ENCODE results near the gene TSPEAR.
"Not testable (repeated sequence)": the region's sequence is repeated elsewhere in the genome, so short reads cannot be mapped to it uniquely, and the experiment has no call there.

The TSPEAR gene

DNA sequence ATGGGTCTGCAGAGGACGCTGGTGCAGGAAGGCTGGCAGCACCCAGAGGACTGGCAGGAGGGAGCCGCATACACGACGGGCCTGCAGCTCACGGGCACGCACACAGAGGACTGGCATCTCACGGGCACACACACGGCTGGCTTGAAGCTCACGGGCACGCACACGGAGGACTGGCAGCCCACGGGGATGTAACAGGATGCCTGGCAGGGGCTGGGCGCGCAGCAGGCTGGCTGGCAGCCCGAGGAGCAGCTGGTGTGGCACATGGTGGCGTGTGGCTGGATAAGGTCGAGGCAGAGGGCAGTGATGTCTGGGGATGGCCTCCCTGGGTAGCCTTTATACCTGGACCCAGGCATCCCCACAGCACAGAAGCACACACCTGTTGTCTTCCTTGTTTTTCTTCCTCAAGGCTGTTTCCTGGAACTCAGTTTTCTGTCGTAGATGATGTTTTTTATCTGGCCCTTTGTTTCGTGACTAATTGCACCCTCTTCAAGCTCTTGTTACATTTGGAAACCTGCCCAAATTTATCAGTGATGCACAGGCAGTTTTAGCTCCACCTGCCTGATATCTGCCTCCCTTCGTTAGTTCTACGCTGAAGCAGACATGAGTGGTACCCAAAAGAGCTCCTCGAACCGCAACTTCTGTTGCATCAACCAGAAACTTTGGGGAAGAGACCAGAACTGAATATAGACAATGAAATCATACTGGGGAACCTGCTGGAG, 29.4 kb downstream of the TSPEAR start, which contains the start of gene KRTAP12-1:
Gene KRTAP12-1, minus strand, starts transcription at position 303 of the 719 bp plus-strand sequence. Its CDS starts 40 bp downstream, at position 263.
- no peak for DNase-seq

DNA sequence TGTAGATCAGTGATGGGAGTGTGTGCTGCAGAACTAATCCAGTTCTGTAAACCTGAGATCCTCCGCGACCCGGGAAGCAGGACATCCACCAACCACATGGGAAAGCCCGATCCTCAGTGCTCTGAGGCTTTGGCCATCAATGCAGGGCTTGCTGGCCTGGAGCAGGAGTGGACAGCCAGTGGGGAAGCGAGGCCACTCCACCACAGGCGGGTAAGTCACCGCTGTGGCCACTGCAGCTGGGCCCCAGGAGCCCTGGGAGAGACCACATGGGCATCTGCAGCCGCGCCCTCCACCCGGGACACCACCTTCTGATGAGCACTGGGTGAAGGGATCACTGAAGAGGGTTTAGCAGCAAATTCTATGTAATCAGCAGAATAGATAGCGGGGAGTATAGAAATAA, 30.2 kb downstream of the TSPEAR start:
- no peak for DNase-seq

DNA sequence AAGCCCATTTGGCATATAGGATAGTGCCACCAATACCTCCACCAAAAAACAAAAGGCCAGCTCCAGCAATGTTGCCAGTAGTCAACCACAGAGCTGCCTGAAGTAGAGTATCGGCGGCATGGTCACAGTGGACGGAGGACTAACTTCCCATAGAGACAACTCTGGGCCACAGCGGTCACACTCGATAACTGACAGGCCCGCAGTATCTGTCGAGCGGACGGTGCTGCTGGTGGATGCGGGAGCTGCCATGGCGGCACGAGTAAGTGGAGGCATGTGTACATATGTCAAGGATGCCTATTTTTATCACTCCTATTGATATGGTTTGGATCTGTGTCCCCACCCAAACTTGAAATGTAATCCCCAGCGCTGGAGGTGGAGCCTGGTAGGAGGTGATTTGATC, 33.5 kb downstream of the TSPEAR start:
- DNase-seq: no peak

DNA sequence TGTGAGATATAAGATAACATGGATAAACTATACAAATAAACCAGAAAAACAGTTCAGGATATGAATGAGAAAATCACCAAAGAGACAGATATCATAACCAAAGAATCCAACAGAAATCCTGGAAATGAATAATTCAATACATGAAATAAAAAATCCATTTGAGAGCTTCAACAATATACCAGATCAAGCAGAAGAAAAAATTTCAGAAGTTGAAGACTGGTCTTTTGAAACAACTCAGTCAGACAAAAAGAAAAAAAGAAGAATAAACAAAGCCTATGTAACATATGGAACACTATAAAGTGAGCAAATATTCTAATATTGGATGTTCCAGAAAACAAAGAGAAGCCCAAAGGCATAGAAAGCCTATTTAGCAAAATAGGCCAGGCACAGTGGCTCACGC, 39.5 kb downstream of the TSPEAR start:
- no peak for DNase-seq

DNA sequence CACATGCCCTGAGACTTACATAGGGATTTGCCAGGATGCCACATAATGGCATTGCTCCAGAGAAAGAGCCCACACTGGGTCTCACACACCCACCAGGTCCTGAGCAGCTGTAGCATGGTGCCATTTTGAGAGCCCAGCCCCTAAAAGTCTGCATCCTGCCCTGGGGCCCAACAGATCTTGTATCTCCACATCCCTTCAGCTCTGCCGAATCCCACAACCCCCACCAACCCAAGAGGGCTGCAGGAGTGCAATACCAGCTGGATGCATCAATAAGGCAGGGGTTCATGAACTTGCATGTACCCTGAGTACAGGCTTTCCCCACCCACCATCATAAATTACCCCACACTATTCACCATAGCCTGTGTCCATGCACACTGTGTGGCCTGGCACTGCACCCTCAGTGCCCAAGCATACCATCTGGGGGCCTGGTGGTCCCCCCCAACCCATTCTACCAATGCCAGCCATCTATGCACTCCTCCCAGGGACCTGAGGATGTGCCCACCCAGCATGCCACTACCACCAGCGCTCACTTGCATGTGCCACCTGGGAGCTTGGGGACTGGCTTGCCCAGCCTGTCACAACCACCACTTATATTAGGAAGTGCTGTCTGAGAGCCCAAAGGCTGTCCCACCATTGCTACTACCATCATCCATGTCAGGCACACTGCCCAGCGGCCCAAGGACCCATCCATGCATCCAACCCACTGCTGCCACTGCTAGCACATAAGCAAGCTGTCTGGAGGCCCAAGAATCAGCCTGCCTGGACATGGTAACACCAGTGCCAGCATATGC, 40.5 kb downstream of the TSPEAR start:
- no peak for DNase-seq

DNA sequence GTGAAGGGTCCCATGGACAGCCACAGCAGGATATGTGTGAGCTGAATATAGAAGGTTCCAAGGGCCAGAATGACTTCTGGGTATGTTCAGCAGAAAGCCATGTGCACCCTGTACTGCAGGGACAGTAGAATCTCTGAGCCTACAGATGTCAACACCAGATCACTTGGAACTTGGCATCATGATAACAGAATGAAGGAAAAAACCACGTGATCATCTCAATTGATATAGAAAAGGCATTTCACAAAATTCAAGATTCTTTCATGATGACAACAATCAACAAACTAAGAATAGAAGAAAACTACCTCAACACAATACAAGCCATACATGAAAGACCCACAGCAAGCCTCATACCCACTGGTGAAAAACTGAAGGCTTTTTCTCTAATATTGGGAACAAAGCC, 43.8 kb downstream of the TSPEAR start:
- DNase-seq: no peak

DNA sequence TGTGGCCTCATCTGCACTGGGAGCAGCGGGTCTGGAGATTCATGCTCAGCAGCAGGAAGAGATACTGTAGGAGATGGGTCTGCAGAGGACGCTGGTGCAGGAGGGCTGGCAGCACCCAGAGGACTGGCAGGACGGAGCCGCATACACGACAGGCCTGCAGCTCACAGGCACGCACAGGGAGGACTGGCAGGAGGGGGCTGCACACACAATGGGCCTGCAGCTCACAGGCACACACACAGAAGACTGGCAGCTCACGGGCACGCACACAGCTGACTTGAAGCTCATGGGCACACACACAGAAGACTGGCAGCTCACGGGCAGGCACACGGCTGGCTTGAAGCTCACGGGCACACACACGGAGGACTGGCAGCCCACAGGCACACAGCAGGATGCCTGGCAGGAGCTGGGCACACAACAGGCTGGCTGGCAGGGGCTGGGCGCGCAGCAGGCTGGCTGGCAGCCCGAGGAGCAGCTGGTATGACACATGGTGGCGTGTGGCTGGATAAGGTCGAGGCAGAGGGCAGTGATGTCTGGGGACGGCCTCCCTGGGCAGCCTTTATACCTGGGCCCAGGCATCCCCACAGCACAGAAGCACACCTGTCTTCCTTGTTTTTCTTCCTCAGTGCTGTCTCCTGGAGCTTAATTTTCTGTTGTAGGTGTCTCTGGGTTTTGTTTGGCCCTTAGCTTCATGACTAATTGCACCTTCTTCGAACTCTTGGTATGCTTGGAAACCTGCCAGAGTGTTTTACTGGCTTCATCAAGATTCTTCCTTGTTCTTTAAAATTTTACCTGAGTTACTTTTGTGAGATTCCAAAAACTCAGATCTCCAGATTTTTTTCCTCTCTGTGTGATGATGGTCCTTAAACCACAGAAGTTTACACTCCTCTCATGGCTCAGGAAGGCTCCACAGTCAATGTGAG, 44.7 kb downstream of the TSPEAR start, which contains the start of gene KRTAP12-2:
Gene KRTAP12-2, minus strand, starts transcription at position 527 of the 920 bp plus-strand sequence. Its CDS starts 41 bp downstream, at position 486.
- DNase-seq: no peak

DNA sequence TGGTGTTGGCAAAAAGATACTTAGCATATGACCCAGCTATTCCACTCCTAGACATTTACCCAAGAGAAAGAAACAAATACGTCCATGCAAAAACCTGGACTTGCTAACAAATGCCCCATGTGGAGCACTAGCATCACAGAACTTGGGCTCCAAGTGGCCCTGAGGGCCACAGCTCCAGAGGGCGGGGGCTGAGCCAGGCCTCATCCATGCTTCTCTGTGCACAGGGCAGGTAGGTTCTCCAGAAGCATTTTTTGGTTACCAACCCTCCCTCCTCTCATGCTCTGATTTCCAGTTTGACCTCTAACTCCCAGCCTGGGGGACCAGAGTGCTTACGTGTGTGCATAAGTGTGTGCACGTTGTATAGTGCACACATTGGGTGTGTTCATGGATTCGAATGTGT, 46.7 kb downstream of the TSPEAR start:
- no peak for DNase-seq

DNA sequence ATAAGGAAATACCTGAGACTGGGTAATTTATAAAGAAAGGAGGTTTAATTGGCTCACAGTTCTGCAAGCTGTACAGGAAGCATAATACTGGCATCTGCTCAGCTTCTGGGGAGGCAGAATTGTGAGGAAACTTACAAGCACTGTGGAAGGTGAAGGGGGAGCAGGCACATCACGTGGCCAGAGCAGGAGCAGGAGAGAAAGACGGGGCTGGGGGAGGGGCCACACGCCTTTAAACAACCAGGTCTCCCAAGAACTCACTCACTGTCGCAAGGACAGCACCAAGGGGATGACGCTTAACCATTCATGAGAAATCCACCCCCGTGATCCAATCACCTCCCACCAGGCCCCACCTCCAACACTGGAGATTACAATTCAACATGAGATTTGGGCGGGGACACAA, 49.8 kb downstream of the TSPEAR start:
- DNase-seq: not testable (repeated sequence)

DNA sequence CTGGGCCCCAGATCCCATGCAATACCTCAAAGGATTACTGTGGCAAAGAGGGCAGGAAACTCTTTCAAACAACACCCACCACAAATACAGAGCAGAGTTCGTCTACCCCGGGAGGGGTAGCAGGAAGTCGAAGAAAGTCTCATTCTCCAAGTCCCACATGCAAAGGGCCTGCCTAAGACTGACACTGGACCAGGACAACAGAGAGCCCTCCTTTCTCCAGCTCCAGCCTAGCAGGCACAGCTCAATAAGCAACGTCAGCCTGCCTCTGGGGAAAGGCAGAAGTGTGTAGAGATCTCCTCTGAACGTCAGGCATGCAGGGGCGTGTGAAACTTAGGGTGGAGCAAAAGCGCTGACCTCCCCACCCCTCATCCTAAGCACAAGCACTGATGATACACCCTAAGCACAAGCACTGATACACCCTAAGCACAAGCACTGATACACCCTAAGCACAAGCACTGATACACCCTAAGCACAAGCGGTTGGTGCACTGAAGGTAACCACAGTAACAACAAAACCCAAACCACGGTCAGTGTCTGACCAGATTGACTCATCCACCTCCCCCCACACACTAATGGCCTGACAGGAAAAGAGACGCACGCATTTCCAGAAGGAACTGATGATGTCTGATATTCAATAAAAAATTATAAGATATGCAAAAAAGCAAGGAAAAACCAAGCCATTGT, 52.3 kb downstream of the TSPEAR start:
- no peak for DNase-seq

DNA sequence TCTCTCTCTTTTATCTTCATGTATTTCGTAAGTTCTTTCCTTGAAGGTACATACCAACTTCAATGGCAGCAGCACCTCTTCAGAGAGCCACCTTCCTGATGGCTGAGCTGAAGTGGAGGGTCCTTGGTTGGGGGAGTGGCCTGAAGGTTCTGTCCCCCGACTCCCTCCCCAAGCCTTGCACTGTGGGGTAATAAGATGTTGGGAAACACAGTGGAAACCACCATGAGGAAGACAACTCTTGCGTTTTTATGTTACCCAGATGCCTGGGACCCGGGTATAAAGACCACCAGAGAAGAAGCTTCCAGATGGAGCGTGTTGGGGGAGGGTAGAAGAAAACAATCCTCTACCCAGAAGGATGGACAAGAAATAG, 52.8 kb downstream of the TSPEAR start:
- no peak for DNase-seq

DNA sequence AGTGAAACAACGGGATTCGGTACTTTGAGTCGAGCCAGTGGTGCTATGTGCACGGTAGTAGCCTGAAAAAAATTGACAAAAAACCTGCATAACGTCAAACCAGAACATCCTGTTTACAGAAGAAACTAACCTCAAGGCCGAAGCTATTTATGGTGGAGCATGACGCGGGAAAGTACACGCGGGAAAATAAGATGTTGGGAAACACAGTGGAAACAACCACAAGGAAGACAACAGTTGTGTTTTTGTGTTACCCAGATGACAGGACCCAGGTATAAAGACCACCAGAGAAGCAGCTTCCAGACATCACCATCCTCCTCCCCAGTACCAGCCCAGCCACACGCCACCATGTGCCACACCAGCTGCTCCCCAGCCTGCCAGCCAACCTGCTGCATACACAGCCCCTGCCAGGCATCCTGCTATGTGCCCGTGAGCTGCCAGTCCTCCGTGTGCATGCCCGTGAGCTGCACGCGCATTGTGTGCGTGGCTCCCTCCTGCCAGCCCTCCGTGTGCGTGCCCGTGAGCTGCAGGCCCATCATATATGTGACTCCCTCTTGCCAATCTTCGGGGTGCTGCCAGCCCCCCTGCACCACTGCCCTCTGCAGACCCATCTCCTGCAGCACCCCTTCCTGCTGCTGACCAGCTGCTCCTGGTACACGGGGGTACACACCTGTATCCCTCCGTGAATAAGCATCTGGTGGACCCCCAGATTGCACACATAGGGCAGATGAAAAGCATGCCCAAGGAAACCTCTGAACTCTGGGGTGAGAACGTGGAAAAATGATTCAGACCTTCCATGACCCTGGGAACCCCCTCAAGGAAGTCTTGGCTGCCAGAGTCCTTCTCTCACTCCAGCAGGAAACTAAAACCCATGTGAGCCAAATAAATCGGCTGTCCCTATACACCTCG, 53.5 kb downstream of the TSPEAR start, which contains the start of gene KRTAP12-3:
Gene KRTAP12-3, plus strand, starts transcription at position 298 of the 906 bp plus-strand sequence. Its CDS starts 48 bp downstream, at position 346.
- DNase-seq: no peak

DNA sequence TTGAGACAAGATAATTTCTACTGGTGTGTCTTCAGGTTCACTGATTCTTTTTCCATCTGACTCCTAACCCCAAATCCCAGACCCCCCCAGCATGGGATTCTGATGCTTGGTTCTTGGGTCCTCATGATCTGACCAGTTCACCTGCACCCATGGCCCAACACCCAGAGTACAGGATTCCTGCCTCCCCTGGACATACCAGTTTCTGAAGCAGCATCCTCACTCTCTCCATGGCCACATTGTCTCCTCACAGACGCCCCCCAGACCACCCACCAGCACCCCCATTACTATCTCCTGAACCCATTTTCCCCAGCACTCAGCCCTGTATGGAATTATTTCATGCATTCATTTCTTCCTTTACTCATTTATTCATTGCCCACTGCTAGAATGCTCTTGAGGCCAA, 54.5 kb downstream of the TSPEAR start:
- no peak for DNase-seq

DNA sequence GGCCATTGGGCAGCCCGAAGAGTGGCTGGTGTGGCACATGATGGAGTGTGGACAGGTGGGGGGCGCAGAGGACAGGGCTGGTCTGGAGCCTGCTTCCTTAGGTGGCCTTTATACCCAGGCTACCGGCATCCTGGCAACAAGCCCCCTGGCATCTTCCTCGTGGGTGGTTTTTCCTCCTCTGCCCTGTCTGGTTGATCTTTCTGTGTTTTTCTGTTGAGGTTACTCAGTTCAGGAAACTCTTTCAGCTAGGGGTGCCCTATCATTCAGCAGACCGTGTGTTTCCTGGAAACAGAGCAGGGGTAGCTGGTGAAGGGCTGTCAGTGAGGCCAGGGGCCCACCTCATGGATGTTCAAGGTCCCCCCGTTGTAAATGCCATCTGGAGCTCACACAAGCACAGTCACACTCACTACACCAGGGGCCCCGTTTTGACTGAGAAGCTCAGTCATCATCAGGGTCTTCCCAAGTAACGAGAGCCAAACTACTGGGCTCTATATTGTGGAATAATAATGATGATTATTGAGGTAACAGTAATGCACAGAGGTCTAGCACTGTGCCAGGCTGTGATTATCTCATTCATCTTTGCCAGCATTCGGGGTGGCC, 56.7 kb downstream of the TSPEAR start, which contains the start of gene KRTAP12-4:
Gene KRTAP12-4, minus strand, starts transcription at position 84 of the 600 bp plus-strand sequence. Its CDS starts 45 bp downstream, at position 39.
- DNase-seq: no peak

DNA sequence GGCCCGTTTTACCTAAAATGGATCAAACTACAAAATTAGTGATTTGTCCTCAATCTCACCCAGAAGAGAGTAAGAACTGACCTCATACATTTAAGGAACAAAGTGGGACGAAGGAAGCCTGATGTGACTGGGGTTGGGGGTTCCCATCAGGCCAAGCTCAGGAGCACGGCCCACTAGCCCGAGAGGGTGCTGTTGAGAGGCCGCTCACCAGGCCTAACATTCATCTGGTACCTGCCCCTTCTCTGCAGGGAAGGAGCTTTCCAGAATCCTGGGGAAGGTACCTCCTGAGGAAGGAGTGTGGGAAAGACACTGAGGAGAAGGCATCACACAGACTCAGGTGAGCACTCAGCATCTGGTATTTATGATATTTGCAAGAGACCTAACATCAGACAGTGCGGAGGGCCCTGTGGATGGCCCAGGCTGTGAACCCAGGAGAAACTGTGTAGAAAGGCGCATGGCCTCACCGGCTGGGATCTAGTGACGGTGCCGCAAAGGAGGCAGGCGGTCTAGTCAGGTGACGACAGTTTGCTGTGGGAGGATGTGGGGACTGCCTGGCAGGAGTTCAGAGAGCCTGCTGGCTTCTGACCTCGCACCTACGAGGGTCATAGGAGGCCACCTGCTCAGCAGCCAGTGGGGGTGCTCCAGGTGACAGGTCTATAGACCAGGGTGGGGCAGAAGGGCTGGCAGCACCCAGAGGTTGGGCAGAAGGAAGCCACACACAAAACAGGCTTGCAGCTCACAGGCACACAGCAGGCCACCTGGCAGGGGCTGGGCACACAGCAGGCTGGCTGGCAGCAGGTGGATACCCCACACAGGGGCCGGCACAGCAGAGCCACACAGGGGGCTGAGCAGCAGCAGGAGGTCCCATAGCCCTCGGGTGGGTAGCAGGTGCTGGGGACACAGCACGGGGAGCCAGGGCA, 57.5 kb downstream of the TSPEAR start:
- DNase-seq: no peak

DNA sequence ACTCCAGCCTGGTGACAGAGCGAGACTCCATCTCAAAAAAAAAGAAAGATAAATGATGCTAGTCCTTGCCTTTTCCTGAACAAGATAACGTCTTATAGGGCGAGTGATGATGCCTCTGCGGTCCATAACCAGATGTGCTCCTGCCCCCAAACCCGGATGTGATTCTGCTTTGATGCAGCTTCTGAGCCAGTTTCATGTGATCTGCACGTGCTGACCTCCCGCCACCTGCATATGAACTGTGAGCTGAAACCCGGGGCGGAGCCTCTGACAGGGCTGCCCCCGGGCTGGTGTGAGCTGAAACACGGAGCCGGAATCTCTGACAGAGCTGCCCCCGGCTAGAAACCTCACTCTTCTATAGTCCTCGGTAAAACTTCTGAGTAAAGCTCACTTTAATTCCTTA, 58.2 kb downstream of the TSPEAR start:
- DNase-seq: no peak

DNA sequence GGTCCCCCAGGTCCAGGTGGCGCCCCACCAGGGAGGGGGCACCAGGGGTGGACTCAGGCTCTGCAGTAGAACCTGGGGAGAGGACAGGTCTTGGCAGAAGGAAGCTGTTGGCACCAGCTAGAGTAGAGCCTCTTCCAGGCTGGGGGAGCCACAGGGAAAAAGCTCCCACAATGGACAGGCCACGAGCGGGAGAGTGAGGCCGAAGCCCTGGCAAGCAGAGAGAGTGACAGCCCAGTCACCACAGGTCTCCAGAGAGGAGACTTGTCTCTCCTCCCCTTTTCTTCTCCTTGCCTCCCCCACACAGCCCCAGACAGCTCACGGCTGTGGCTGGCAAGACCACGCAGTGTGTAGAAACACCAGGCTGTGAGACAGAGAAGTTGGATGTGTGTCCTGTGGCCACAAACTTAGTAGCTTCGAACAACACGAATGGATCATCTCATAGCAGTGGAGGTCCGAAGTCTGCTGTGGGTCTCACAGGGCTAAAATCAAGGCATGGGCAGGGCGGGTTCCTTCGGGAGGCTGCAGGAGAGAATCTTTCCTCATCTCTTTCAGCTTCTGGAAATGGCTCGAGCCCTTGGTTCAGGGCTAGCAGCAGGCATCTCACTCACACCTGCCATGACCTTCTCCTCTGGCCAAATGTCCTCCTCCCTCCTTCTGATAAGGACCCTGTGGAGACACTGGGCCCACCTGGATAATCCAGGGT, 60.2 kb downstream of the TSPEAR start:
- no peak for DNase-seq

DNA sequence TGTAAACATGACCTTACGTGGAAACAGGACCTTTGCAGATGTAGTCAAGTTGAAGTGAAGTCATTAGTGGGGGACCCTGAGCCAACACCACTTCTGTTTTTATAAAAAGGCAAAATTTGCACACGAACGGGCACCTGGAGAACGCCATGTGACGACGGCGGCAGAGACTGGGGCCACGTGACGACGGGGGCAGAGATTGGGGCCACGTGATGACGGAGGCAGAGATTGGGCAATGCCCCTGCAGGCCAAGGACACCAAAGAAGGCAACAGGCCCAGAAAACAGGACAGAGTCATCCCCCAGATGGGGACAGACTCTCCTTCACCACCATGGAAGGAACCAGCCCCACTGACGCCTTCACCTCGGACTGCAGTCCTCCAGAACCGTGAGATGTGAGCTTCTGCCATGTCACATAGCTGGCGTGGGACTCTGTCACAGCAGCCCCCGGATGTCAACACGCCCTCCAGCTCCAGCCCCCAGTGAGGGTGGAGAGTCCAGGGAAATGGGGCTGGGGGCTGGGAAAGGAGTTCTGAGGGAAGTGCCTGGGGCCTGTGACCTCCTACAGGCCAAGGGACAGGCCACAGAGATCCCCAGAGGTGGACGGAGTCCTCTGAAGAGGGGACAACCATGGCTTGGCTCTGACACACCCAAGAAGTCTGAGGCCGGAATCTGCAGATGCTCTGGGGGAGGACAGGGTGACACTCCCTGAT, 61.0 kb downstream of the TSPEAR start:
- DNase-seq: no peak
